ENCODE measurements around the gene SRC.

SRC gene

DNA sequence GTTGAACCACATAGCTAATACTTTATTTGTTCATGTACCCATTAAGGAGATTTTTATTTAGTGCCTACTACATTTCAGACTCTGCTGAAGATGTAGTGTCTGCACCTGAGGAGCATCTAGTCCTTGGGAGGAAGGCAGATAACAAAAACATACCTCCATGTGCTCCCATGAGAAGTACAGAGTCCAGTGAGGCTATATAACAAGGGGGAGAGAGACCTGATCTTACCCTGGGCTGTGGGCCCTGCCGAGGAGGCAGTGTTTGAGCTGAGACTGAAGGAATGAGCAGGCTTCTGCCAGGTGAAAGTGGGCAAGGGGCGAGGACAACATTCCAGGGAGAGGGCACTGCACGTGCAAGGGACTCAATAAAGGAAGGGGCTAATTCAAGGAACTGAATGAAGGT is 44.4 kb upstream of the SRC start:
- DNase-seq (ENCODE audit: low read depth) = no peak
- TF ChIP-seq, protein P1, sequence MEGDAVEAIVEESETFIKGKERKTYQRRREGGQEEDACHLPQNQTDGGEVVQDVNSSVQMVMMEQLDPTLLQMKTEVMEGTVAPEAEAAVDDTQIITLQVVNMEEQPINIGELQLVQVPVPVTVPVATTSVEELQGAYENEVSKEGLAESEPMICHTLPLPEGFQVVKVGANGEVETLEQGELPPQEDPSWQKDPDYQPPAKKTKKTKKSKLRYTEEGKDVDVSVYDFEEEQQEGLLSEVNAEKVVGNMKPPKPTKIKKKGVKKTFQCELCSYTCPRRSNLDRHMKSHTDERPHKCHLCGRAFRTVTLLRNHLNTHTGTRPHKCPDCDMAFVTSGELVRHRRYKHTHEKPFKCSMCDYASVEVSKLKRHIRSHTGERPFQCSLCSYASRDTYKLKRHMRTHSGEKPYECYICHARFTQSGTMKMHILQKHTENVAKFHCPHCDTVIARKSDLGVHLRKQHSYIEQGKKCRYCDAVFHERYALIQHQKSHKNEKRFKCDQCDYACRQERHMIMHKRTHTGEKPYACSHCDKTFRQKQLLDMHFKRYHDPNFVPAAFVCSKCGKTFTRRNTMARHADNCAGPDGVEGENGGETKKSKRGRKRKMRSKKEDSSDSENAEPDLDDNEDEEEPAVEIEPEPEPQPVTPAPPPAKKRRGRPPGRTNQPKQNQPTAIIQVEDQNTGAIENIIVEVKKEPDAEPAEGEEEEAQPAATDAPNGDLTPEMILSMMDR (IDR thresholded peaks at IDR 0.05; ENCODE audit: control insufficient read depth, extremely low read depth, insufficient read depth) = no peak
- no peak overlapping the region for H3K4me3 ChIP-seq (ENCODE audit: low read depth, low read length)

DNA sequence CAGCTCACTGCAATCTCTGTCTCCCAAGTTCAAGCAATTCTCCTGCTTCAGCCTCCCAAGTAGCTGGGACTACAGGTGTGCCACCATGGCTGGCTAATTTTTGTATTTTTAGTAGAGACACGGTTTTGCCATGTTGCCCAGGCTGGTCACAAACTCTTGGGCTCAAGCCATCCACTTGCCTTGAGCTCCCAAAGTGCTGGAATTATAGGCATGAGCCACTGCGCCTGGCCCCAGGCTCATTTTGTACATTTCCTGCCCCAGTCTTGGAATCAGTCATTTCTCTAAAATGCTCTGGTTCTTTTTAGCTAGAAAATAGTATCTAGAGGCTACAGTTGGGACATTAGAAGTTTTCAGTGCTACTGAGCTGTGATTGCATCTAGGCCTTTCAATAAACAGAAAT is 43.0 kb upstream of the SRC start:
- no peak for DNase-seq (ENCODE audit: low read depth)
- no peak overlapping the region for H3K4me3 ChIP-seq (ENCODE audit: low read depth, low read length)
- TF ChIP-seq, protein P1 (IDR thresholded peaks at IDR 0.05; ENCODE audit: control insufficient read depth, extremely low read depth, insufficient read depth) = no peak

- no peak overlapping the region for H3K4me3 ChIP-seq (ENCODE audit: low read depth, low read length)
- TF ChIP-seq, protein P1 (IDR thresholded peaks at IDR 0.05; ENCODE audit: control insufficient read depth, extremely low read depth, insufficient read depth) = no peak
- DNase-seq (ENCODE audit: low read depth) = peak; percentile 97
Measured at GRCh38 chr20:37303637-37304036, 42.3 kb upstream of the SRC start.

GRCh38 chr20:37305079-37305478 is 40.9 kb upstream of the SRC start:
- DNase-seq (ENCODE audit: low read depth) = no peak
- TF ChIP-seq, protein P1 (IDR thresholded peaks at IDR 0.05; ENCODE audit: control insufficient read depth, extremely low read depth, insufficient read depth) = no peak
- H3K4me3 ChIP-seq (ENCODE audit: low read depth, low read length) = no peak overlapping the region

- no peak for DNase-seq (ENCODE audit: low read depth)
- TF ChIP-seq, protein P1 (IDR thresholded peaks at IDR 0.05; ENCODE audit: control insufficient read depth, extremely low read depth, insufficient read depth) = no peak
- H3K4me3 ChIP-seq (ENCODE audit: low read depth, low read length) = no peak overlapping the region
Measured at GRCh38 chr20:37305839-37306238, 40.1 kb upstream of the SRC start.

DNA sequence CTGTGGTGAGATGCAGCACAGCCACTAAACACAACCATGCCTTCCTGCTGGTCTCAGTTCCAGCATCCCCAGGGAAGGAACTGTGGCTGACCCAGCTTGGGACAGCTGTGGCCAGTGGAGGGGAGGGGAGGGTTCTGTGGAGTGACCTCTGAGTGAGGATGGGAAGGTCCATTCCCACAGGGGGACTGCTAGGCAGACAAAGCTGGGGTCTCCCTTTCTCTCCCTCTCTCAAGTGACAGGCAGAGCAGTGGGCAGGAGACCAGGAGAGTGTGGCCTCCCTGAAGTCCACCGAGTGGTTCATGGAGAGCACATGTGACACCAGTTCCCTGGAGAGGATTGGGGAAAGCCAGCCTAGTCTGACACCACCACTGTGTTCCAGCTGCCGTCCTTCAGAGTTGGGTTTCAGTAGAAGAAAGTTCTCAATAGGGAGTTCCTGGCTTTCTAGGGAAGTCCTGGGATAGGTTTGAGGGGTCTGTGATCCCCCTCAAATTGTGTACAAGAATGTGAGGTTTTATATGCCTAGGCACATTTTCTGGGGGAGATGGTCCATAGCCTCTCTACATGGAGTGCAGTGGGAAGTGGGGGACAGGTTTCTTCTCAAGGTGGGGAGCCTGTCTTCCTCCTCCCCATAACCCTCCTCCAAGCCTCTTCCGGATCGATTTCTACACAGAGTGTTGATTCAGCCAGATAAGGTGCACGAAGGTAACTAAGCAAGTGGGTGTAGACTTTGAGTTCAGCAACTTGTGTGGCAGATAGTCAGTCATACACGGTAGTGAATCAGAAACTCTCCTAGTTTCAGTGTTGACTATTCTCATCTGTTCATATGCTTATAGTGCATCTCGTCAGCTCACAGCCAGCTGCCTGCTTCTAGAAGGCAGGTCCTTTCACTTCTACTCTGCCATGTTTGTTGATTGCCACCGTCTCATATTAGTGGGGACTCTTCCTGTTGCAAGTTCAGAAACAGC is 37.6 kb upstream of the SRC start:
- TF ChIP-seq, protein P1 (IDR thresholded peaks at IDR 0.05; ENCODE audit: control insufficient read depth, extremely low read depth, insufficient read depth) = no peak
- no peak for DNase-seq (ENCODE audit: low read depth)
- no peak overlapping the region for H3K4me3 ChIP-seq (ENCODE audit: low read depth, low read length)
